Omental fat pad (tissue), 4 donors: Measurements from ENCODE around the gene CBARP. TPM values are rescaled to one million over a fixed set of nuclear protein-coding genes. Genes with fewer than 3 reads are reported as not detected.
A peak's percentile ranks its signal among the peaks of the same experiment; 100 is the strongest.

ENCODE experiments used
- ATAC-seq: fragments of 150-250 bp; one replicate; pipeline ENCODE4 v1.9.1; 2016; ENCODE audit warnings: mild to moderate bottlenecking, moderate library complexity; ENCODE audit not compliant: low FRiP score
- DNase-seq: peaks from one replicate; pipeline ENCODE4 v3.0.0-alpha.2; 2019; ENCODE audit warnings: low spot score
- CTCF ChIP-seq, 3 donors: fragments of 450-650 bp; IDR thresholded peaks; one replicate each; pipeline ENCODE4 v1.5.1; 2016 to 2017; ENCODE audit warnings: antibody characterized with exemption in 3 of 3, mild to moderate bottlenecking in 3 of 3, moderate library complexity in 2 of 3
- total RNA-seq, 4 donors: library from RNA; depleted of rRNA; stranded (reverse); fragments of >200 nt; gene quantifications; one replicate each; pipeline ENCODE4 v1.1.0, GENCODE V29; 2016

The CBARP gene
- total RNA-seq, 4 donors from 2014 or later, result 0.63 to 19.6 (median 2.2) TPM; not detected in 1

- ATAC-seq (peak; percentile 27), DNase-seq (no peak)
- no peak for TF ChIP-seq CTCF (IDR thresholded peaks at IDR 0.05)
These were observed 24.2 kb upstream of the CBARP start for GRCh38 chr19:1261798-1262622.

- peak in 1 of 3 donors; percentile 20 for TF ChIP-seq CTCF (IDR thresholded peaks at IDR 0.05)
- no peak for DNase-seq
- no peak for ATAC-seq
These were observed 23.7 kb upstream of the CBARP start for GRCh38 chr19:1261538-1261797.

GRCh38 chr19:1260749-1261537 lies 23.1 kb upstream of the CBARP start:
- ATAC-seq, result peak; percentile 58
- peak; percentile 74 for DNase-seq
- no peak for TF ChIP-seq CTCF (IDR thresholded peaks at IDR 0.05)

GRCh38 chr19:1259876-1260748 lies 22.3 kb upstream of the CBARP start:
- no peak for DNase-seq
- peak; percentile 1 for ATAC-seq

GRCh38 chr19:1259206-1259875 lies 21.5 kb upstream of the CBARP start:
- ATAC-seq (peak; percentile 2), DNase-seq (no peak)
- TF ChIP-seq CTCF (IDR thresholded peaks at IDR 0.05), result no peak

More at GRCh38 chr19:1259876-1260748, 22.3 kb upstream of the CBARP start:
- TF ChIP-seq CTCF (IDR thresholded peaks at IDR 0.05), result no peak

- no peak for DNase-seq
- no peak for ATAC-seq
- no peak for TF ChIP-seq CTCF (IDR thresholded peaks at IDR 0.05)
These were observed 21.0 kb upstream of the CBARP start for GRCh38 chr19:1258707-1259205.
